ENCODE data around the gene SBNO2.

SBNO2 gene

GRCh38 chr19:1061987-1062386 lies 112.1 kb downstream of the SBNO2 start:
- Histone ChIP-seq H3K4me1 (no peaks in the 10 kb centered on the region), H3K9me3 (peaks cover 22% of the 10 kb centered on the region), H3K36me3 (no peaks in the 10 kb centered on the region), H3K27me3 (peaks cover 18% of the 10 kb centered on the region), H3K4me3 (ENCODE audit: low read depth, low read length) (no peak overlapping the region)
- DNase-seq = peak; percentile 8
- TF ChIP-seq, protein P1, sequence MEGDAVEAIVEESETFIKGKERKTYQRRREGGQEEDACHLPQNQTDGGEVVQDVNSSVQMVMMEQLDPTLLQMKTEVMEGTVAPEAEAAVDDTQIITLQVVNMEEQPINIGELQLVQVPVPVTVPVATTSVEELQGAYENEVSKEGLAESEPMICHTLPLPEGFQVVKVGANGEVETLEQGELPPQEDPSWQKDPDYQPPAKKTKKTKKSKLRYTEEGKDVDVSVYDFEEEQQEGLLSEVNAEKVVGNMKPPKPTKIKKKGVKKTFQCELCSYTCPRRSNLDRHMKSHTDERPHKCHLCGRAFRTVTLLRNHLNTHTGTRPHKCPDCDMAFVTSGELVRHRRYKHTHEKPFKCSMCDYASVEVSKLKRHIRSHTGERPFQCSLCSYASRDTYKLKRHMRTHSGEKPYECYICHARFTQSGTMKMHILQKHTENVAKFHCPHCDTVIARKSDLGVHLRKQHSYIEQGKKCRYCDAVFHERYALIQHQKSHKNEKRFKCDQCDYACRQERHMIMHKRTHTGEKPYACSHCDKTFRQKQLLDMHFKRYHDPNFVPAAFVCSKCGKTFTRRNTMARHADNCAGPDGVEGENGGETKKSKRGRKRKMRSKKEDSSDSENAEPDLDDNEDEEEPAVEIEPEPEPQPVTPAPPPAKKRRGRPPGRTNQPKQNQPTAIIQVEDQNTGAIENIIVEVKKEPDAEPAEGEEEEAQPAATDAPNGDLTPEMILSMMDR (IDR thresholded peaks at IDR 0.05; ENCODE audit: low read depth, low read length) = no peak

DNA sequence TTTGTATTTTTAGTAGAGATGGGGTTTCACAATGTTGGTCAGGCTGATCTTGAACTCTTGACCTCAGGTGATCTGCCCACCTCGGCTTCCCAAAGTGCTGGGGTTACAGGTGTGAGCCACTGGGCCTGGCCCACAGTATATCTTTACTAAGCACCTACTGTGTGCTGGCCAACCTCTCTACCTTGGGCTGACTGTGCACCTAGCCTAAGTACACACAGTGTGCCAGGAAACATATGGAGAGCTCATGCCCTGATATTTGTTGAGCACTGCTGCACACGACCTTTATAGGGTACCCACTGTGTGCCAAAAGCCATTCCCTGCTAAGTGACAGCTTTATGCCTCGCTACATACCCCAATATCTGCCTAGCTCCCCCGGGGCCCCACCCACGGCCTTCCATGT lies 113.4 kb downstream of the SBNO2 start:
- peaks cover 8% of the 10 kb centered on the region; the same call in 1 of the 2 replicates for H3K27me3 ChIP-seq
- no peaks in the 10 kb centered on the region for H3K36me3 ChIP-seq
- TF ChIP-seq, protein P1 (IDR thresholded peaks at IDR 0.05; ENCODE audit: low read depth, low read length) = no peak
- H3K9me3 ChIP-seq = peaks cover 29% of the 10 kb centered on the region
- H3K4me1 ChIP-seq = no peaks in the 10 kb centered on the region
- DNase-seq = no peak
- H3K4me3 ChIP-seq (ENCODE audit: low read depth, low read length) = no peak overlapping the region

- DNase-seq = no peak
- H3K36me3 ChIP-seq = no peaks in the 10 kb centered on the region
- H3K27me3 ChIP-seq = no peaks in the 10 kb centered on the region
- H3K4me3 ChIP-seq (ENCODE audit: low read depth, low read length) = no peak overlapping the region
- H3K4me1 ChIP-seq = no peaks in the 10 kb centered on the region
- H3K9me3 ChIP-seq = peaks cover 27% of the 10 kb centered on the region
- TF ChIP-seq, protein P1 (IDR thresholded peaks at IDR 0.05; ENCODE audit: low read depth, low read length) = no peak
Observed at GRCh38 chr19:1058112-1058511, 116.0 kb downstream of the SBNO2 start.

All from BE2C (cell line).